Endodermal cell (in vitro differentiated cells): Measurements from ENCODE around the gene TMEM175. TPM values are rescaled to one million over a fixed set of nuclear protein-coding genes. Genes with fewer than 3 reads are reported as not detected.
"Not testable (repeated sequence)": the region's sequence is repeated elsewhere in the genome, so short reads cannot be mapped to it uniquely, and the experiment has no call there.

ENCODE experiments used
- DNase-seq: peaks from one replicate; pipeline ENCODE4 v3.0.0-alpha.2; 2017
- H3K27ac ChIP-seq: 2 replicates; pipeline ENCODE4 v1.5.1; 2013; ENCODE audit warnings: mild to moderate bottlenecking, low read depth, low read length, moderate library complexity
- H3K27me3 ChIP-seq: 2 replicates; pipeline ENCODE4 v1.6.1; 2013; ENCODE audit warnings: mild to moderate bottlenecking, low read length, moderate library complexity; ENCODE audit not compliant: insufficient read depth, control insufficient read depth, poor library complexity, severe bottlenecking
- H3K36me3 ChIP-seq: 2 replicates; pipeline ENCODE4 v1.7.0; 2013; ENCODE audit warnings: mild to moderate bottlenecking, low read length, moderate library complexity; ENCODE audit not compliant: control insufficient read depth, insufficient read depth
- H3K4me1 ChIP-seq: one replicate; pipeline ENCODE4 v1.7.0; 2013; ENCODE audit warnings: low read length; ENCODE audit not compliant: control insufficient read depth, insufficient read depth
- H3K4me3 ChIP-seq: 2 replicates; pipeline ENCODE4 v1.5.1; 2013; ENCODE audit warnings: mild to moderate bottlenecking, low read length, moderate library complexity
- H3K9ac ChIP-seq: 2 replicates; pipeline ENCODE4 v1.6.1; 2013; ENCODE audit warnings: mild to moderate bottlenecking, low read length, moderate library complexity; ENCODE audit not compliant: poor library complexity, severe bottlenecking; ENCODE audit errors: extremely low read depth
- H3K9me3 ChIP-seq: 2 replicates; pipeline ENCODE4 v1.6.1; 2013; ENCODE audit warnings: mild to moderate bottlenecking, low read length, moderate library complexity; ENCODE audit not compliant: control insufficient read depth
- H3K27ac Mint-ChIP-seq: 2 replicates; pipeline ENCODE4 v1.8.0; 2020; ENCODE audit warnings: mixed read lengths
- H3K27me3 Mint-ChIP-seq: 2 replicates; pipeline ENCODE4 v1.8.0; 2021; ENCODE audit warnings: mild to moderate bottlenecking, mixed read lengths; ENCODE audit not compliant: insufficient read depth
- H3K36me3 Mint-ChIP-seq: 2 replicates; pipeline ENCODE4 v1.8.0; 2020; ENCODE audit warnings: low read depth, mixed read lengths
- H3K4me1 Mint-ChIP-seq: 2 replicates; pipeline ENCODE4 v1.8.0; 2020; ENCODE audit warnings: mixed read lengths
- H3K4me3 Mint-ChIP-seq: 2 replicates; pipeline ENCODE4 v1.8.0; 2020; ENCODE audit warnings: mild to moderate bottlenecking, moderate library complexity, mixed read lengths
- H3K9me3 Mint-ChIP-seq: 2 replicates; pipeline ENCODE4 v1.8.0; 2020; ENCODE audit warnings: mild to moderate bottlenecking, mixed read lengths
- WGBS, 2 experiments: methylation state at CpG; one replicate each; pipeline versions ENCODE4 v1.1.5 to v1.1.7; 2013; ENCODE audit warnings: missing lambda C conversion rate in 2 of 2, mixed read lengths in 1 of 2; ENCODE audit not compliant: insufficient coverage in 1 of 2, insufficient read length in 1 of 2; 5-methylcytosine and 5-hydroxymethylcytosine counted together
- total RNA-seq, 2 donors: library from RNA; stranded (reverse); fragmentation: NEBNext Ultra II Directional in 1 of 2; extraction: Animal tissue kit (Norgen Biotek cat#: 25700) in 1 of 2; gene quantifications; 2 replicates in 1 of 2; 3 replicates in 1 of 2; pipeline ENCODE4 v1.2.1, GENCODE V29; 2021
- TF ChIP-seq, protein P1 (sequence below): fragments of 200-600 bp; sonication (generic); conservative IDR thresholded peaks from 2 replicates; pipeline ENCODE4 v1.5.0; 2021; ENCODE audit warnings: antibody characterized with exemption, mild to moderate bottlenecking

The TMEM175 gene
- total RNA-seq, 2 donors from 2014 or later = 15.9 to 23.0 TPM

DNA sequence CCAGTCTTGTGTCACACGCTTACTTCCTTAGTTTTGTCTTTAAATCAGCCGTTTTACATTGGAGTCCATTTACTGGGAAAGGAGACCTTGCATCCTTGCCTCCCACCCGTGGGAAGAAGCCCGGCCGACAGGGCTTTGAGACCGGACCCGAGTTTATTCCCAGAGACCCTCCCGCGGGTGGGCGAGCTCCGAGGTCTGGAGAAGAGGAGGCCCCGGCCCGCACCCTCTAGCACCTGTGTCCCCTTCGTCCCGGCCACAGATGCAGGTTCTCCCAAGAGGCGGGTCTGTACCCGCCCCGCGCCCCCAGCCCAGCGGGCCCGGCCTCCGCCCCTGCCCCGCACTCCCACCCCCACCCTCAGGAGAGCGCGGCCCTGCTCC lies 64.7 kb downstream of the TMEM175 start:
- WGBS, 2 experiments = 36 to 45% methylated on average over 8 to 21 of the region's 25 CpGs
- no peaks in the 10 kb centered on the region for H3K36me3 ChIP-seq
- H3K9me3 Mint-ChIP-seq = no peaks in the 10 kb centered on the region
- H3K4me3 Mint-ChIP-seq = peak overlapping the region; percentile 30
- DNase-seq = no peak
- H3K27ac ChIP-seq = no peak overlapping the region
- H3K4me3 ChIP-seq = no peak overlapping the region
- no peaks in the 10 kb centered on the region for H3K9me3 ChIP-seq
- H3K9ac ChIP-seq = no peak overlapping the region
- TF ChIP-seq, protein P1, sequence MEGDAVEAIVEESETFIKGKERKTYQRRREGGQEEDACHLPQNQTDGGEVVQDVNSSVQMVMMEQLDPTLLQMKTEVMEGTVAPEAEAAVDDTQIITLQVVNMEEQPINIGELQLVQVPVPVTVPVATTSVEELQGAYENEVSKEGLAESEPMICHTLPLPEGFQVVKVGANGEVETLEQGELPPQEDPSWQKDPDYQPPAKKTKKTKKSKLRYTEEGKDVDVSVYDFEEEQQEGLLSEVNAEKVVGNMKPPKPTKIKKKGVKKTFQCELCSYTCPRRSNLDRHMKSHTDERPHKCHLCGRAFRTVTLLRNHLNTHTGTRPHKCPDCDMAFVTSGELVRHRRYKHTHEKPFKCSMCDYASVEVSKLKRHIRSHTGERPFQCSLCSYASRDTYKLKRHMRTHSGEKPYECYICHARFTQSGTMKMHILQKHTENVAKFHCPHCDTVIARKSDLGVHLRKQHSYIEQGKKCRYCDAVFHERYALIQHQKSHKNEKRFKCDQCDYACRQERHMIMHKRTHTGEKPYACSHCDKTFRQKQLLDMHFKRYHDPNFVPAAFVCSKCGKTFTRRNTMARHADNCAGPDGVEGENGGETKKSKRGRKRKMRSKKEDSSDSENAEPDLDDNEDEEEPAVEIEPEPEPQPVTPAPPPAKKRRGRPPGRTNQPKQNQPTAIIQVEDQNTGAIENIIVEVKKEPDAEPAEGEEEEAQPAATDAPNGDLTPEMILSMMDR = no peak
- H3K4me1 Mint-ChIP-seq = peaks cover 4% of the 10 kb centered on the region
- no peaks in the 10 kb centered on the region for H3K4me1 ChIP-seq
- H3K36me3 Mint-ChIP-seq = no peaks in the 10 kb centered on the region
- no peak overlapping the region for H3K27ac Mint-ChIP-seq
- peaks cover 68% of the 10 kb centered on the region for H3K27me3 ChIP-seq
- H3K27me3 Mint-ChIP-seq = peaks cover 57% of the 10 kb centered on the region

DNA sequence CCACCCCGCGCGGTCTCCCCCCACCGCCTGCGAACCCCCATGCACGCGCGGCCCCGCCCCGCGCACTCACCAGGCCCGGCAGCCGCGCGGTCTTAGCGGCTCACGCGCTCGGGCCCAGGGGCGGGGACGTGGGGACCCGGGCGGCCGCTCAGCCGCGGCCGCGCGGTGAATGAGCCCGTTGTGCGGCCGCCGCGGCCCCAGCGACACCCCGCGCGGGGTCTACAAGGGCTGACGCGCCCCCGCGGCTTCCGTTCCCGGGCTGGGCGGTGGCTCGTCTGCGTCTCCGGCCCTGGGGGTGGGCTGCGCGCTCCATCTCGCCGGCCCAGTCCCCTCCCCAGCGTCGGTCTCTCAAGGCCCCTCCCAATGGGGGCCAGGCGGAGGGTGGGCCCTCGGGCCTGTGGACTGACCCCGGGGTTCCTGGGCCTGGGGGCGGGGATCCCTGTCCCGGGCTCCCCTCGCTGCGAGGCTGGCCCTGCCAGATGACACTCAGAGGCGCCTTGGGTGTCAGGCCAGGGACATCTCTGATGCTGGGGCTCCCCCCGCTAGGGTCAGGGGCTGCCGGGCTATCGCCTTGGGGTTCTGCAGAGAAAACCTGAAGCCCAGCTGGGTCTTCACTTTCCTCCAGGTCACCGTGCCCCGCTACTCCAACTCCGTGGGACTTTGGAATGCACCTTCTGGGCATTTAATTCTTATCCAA lies 65.3 kb downstream of the TMEM175 start:
- peak overlapping the region; percentile 26 for H3K4me3 Mint-ChIP-seq

DNA sequence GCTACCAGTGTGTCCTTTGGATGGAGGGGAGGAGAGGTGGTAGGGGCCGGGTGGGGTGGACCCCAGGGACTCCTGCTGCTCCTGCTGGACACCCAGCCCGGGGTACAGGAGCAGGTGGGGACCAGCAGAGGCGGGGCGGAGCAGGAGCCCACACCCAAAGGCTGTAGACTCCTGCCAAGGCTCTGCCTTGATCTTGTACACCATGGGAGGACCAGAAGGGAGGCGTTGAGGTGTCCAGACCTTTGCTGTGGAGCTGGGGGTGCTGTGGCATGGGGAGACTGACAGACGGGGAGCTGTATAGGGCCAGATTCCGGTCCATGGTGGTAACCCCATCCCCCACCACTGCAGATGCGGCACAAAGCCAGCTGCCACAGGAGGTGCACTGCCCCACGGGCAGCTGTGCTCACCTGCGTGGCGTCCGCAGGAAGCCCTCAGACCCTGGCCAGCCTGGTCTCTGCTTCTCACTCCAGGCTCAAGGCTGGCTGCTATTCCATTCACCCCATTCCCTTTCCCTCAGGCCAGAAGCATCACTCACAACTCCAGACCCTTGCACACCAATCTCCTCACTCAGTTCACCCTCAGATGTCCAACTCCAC lies 65.9 kb downstream of the TMEM175 start:
- H3K4me3 ChIP-seq = no peak overlapping the region
- Mint-ChIP-seq H3K27ac (no peak overlapping the region), H3K9me3 (no peaks in the 10 kb centered on the region)

More for the DNA sequence above, 65.3 kb downstream of the TMEM175 start:
- H3K36me3 Mint-ChIP-seq = no peaks in the 10 kb centered on the region
- no peaks in the 10 kb centered on the region for H3K4me1 ChIP-seq
- no peak overlapping the region for H3K27ac Mint-ChIP-seq
- no peaks in the 10 kb centered on the region for H3K9me3 Mint-ChIP-seq
- H3K27me3 Mint-ChIP-seq = peaks cover 60% of the 10 kb centered on the region
- peaks cover 73% of the 10 kb centered on the region for H3K27me3 ChIP-seq
- H3K4me3 ChIP-seq = no peak overlapping the region
- H3K36me3 ChIP-seq = no peaks in the 10 kb centered on the region
- H3K4me1 Mint-ChIP-seq = peaks cover 4% of the 10 kb centered on the region
- no peak for DNase-seq
- WGBS, 2 experiments = 11 to 13% methylated on average over 20 to 68 of the region's 68 CpGs
- no peak overlapping the region for H3K27ac ChIP-seq
- H3K9me3 ChIP-seq = no peaks in the 10 kb centered on the region
- TF ChIP-seq, protein P1 = no peak
- H3K9ac ChIP-seq = no peak overlapping the region

GRCh38 chr4:999240-999863 lies 67.1 kb downstream of the TMEM175 start:
- not testable (repeated sequence) for DNase-seq, H3K27ac ChIP-seq, H3K4me1 Mint-ChIP-seq, H3K4me3 Mint-ChIP-seq, H3K27ac Mint-ChIP-seq, H3K4me1 ChIP-seq, H3K36me3 Mint-ChIP-seq, H3K9ac ChIP-seq, H3K36me3 ChIP-seq, H3K9me3 Mint-ChIP-seq, H3K4me3 ChIP-seq, H3K9me3 ChIP-seq
- WGBS, 2 experiments = 77 to 80% methylated on average over 9 to 14 of the region's 21 CpGs
- peaks cover 91% of the 10 kb centered on the region for H3K27me3 ChIP-seq
- H3K27me3 Mint-ChIP-seq = peaks cover 71% of the 10 kb centered on the region

More for the DNA sequence above, 65.9 kb downstream of the TMEM175 start:
- no peak overlapping the region for H3K9ac ChIP-seq
- DNase-seq = no peak
- TF ChIP-seq, protein P1 = no peak
- Mint-ChIP-seq H3K27me3 (peaks cover 60% of the 10 kb centered on the region), H3K4me3 (peak overlapping the region; percentile 26), H3K4me1 (peaks cover 1% of the 10 kb centered on the region), H3K36me3 (no peaks in the 10 kb centered on the region)
- H3K9me3 ChIP-seq = no peaks in the 10 kb centered on the region
- H3K4me1 ChIP-seq = no peaks in the 10 kb centered on the region
- no peaks in the 10 kb centered on the region for H3K36me3 ChIP-seq
- 73 to 84% methylated on average over 7 to 12 of the region's 12 CpGs for WGBS, 2 experiments
- peaks cover 79% of the 10 kb centered on the region for H3K27me3 ChIP-seq
- H3K27ac ChIP-seq = no peak overlapping the region
